Mesothelial cell of epicardium (in vitro differentiated cells): Measurements from ENCODE around the gene UBE2N. TPM values are rescaled to one million over a fixed set of nuclear protein-coding genes. Genes with fewer than 3 reads are reported as not detected.

ENCODE experiments used
- DNase-seq, 2 experiments: peaks; one replicate each; pipeline ENCODE4 v3.0.0; 2021; ENCODE audit warnings: low spot score in 2 of 2; ENCODE audit not compliant: unreplicated experiment in 2 of 2
- H3K27ac Mint-ChIP-seq: 2 replicates; pipeline ENCODE4 v1.8.0; 2021; ENCODE audit warnings: mixed read lengths
- H3K27me3 Mint-ChIP-seq: 2 replicates; pipeline ENCODE4 v1.8.0; 2021; ENCODE audit warnings: low read depth, mixed read lengths
- H3K36me3 Mint-ChIP-seq: 2 replicates; pipeline ENCODE4 v1.8.0; 2021; ENCODE audit warnings: mixed read lengths
- H3K4me1 Mint-ChIP-seq: 2 replicates; pipeline ENCODE4 v1.8.0; 2021; ENCODE audit warnings: mixed read lengths
- H3K4me3 Mint-ChIP-seq: 2 replicates; pipeline ENCODE4 v1.8.0; 2021; ENCODE audit warnings: mild to moderate bottlenecking, moderate library complexity, mixed read lengths
- H3K9me3 Mint-ChIP-seq: 2 replicates; pipeline ENCODE4 v1.8.0; 2021; ENCODE audit warnings: mixed read lengths
- CTCF ChIP-seq: fragments of 200-600 bp; sonication (generic); IDR thresholded peaks from one replicate; pipeline ENCODE4 v1.5.0; 2021; ENCODE audit warnings: antibody characterized with exemption; ENCODE audit not compliant: unreplicated experiment
- total RNA-seq: library from RNA; stranded (reverse); gene quantifications from 3 replicates; pipeline ENCODE4 v1.2.1, GENCODE V29; 2021

Gene UBE2N
- total RNA-seq, 1 donor from 2014 or later: 90.6 TPM

- Mint-ChIP-seq H3K27ac (no peak overlapping the region), H3K4me3 (no peak overlapping the region), H3K27me3 (no peaks in the 10 kb centered on the region), H3K9me3 (no peaks in the 10 kb centered on the region), H3K4me1 (peaks cover 20% of the 10 kb centered on the region), H3K36me3 (no peaks in the 10 kb centered on the region)
- no peak for TF ChIP-seq CTCF
- no peak for DNase-seq
Observed at GRCh38 chr12:93369505-93369904, 72.2 kb downstream of the UBE2N start.

GRCh38 chr12:93368766-93369165, 73.0 kb downstream of the UBE2N start:
- Mint-ChIP-seq H3K27ac (no peak overlapping the region), H3K27me3 (no peaks in the 10 kb centered on the region), H3K36me3 (no peaks in the 10 kb centered on the region), H3K4me3 (no peak overlapping the region), H3K4me1 (peaks cover 13% of the 10 kb centered on the region), H3K9me3 (no peaks in the 10 kb centered on the region)
- TF ChIP-seq CTCF: no peak
- no peak for DNase-seq

GRCh38 chr12:93366422-93366821, 75.3 kb downstream of the UBE2N start:
- Mint-ChIP-seq H3K9me3 (no peaks in the 10 kb centered on the region), H3K27ac (no peak overlapping the region), H3K4me1 (peaks cover 7% of the 10 kb centered on the region), H3K4me3 (no peak overlapping the region), H3K27me3 (no peaks in the 10 kb centered on the region), H3K36me3 (no peaks in the 10 kb centered on the region)
- no peak for DNase-seq
- no peak for TF ChIP-seq CTCF

GRCh38 chr12:93365616-93366405, 75.9 kb downstream of the UBE2N start:
- no peak overlapping the region for H3K4me3 Mint-ChIP-seq
- H3K36me3 Mint-ChIP-seq: no peaks in the 10 kb centered on the region
- no peak for DNase-seq
- no peaks in the 10 kb centered on the region for H3K9me3 Mint-ChIP-seq
- H3K27ac Mint-ChIP-seq: no peak overlapping the region
- no peak for TF ChIP-seq CTCF
- H3K4me1 Mint-ChIP-seq: peaks cover 2% of the 10 kb centered on the region
- H3K27me3 Mint-ChIP-seq: no peaks in the 10 kb centered on the region

- TF ChIP-seq CTCF: no peak
- Mint-ChIP-seq H3K9me3 (no peaks in the 10 kb centered on the region), H3K27ac (no peak overlapping the region), H3K4me3 (no peak overlapping the region), H3K4me1 (no peaks in the 10 kb centered on the region), H3K27me3 (no peaks in the 10 kb centered on the region), H3K36me3 (no peaks in the 10 kb centered on the region)
- no peak for DNase-seq
Observed at GRCh38 chr12:93363841-93364297, 77.9 kb downstream of the UBE2N start.
